ENCODE measurements around the gene CYP27A1.

The CYP27A1 gene

GRCh38 chr2:218812861-218813260, 30.9 kb downstream of the CYP27A1 start:
- no peak for DNase-seq

DNA sequence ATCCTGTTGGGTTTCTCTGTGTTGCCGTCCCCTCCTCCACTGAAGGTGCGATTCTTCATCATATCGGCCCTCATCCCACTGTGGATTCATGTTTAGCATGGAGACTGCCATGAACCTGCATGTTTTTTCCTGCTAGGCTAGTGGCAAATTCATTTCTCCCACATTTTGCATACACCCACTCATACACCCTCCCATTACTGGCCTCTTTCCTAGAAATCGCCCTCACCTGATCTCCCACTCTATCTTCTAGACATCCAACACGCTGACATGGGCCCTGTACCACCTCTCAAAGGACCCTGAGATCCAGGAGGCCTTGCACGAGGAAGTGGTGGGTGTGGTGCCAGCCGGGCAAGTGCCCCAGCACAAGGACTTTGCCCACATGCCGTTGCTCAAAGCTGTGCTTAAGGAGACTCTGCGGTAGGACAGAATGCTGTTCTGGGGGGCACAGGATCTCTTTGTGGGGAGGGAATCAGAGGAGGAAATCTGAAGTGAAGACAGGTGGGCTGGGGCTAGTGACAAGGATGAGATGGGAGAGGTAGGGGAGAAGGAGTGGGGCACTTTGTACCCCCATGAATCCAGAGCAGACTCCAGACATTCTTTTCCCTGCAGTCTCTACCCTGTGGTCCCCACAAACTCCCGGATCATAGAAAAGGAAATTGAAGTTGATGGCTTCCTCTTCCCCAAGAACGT, 32.0 kb downstream of the CYP27A1 start:
- no peak for DNase-seq

GRCh38 chr2:218814540-218815243, 32.7 kb downstream of the CYP27A1 start:
- no peak for DNase-seq

DNA sequence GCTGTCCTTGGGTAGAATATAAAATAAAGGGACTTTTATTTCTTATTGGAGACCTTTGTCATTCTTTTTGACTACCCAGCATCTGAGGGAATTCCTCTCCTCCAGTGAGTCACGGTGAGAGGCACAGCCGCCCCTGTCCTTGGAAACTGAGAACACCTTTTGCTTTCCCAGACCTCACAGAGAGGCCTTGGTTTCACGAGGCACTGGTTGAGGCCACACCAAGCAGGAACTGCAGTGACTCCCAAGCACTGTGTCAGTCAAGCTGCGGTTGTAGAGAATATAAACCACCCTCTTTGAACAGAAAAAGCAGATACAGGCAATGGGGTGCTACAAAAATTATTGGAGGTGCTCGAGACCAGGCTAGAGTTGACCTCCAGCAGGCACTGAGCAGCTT, 33.3 kb downstream of the CYP27A1 start:
- DNase-seq = no peak

- no peak for DNase-seq
These were observed 33.7 kb downstream of the CYP27A1 start for GRCh38 chr2:218815649-218816048.

GRCh38 chr2:218816561-218817011, 34.6 kb downstream of the CYP27A1 start:
- DNase-seq = no peak

DNA sequence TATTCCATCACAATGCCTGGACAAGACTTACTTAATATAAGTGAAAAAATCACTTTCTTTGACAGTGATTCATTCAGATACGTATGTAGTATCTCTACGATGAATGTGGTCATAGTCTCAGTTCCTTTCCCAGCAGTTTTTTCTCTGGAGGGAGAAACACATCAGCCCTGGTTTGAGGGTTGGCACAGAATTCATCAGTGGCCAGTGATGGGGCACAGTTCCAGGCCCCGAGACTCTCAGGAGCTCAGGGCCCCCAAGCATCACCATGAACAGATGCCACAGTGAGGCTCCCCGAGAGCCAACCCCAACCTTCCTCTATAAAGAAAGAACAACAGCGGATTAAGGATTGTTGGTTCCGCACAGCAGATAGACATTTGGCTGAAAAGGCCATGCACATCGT, 37.1 kb downstream of the CYP27A1 start:
- no peak for DNase-seq

DNA sequence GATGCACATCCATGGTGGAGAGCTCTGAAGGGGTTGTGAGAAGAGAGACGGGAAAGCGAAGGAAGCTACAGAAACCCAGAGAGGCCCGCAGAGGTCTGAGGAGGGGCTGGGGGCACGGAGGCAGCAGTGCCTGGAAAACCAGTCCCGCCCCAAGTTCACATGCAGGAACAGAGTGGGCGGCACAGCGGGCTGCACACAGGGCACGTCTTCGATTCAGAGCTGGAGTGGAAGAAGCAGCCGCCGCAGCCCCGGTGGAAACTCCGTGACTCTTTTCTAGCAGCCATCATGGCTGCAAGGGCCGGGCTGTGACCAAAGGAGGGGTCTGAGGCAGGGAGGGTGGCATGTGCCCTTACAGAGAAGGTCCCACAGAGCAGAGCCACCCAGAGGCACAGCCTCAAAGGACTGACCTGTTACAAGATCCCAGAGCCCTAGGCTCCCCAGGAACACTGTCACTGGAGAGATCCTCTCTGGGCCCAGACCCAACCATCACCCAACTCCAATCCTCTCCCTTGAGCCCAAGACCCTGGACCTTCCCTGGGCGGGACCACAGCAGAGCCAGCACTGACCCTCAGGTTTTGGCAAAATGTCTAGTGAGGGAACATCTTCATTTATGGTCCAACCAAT, 38.9 kb downstream of the CYP27A1 start:
- DNase-seq = no peak

DNA sequence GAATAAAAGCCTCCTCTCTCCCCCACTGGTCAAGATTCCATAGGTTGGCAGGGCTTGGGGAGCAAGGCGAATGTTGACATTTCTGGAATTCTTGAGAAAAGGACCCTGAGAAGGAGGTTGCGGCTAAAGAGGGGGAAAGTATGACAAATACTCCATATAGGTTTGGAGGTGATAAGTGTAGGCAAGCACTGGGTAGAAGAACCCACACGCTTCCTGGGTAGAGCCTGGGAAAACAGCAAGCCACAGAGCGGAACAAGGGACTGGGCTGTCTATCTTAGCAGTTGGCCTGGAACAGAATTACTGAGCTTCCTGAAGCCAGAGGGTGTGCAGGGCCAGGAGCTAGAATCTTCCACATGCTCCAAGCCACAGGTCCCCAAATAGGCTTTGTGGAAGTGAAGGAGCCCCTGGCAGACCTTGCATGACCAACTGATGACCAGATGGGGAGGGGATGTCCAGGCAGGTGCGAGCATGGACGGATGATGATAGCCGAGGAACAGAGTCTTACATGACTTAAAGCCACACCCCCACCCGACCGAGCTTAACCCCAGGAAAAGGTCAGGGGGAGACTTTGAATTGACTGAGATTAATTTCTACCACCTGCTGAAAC, 39.8 kb downstream of the CYP27A1 start:
- no peak for DNase-seq

DNA sequence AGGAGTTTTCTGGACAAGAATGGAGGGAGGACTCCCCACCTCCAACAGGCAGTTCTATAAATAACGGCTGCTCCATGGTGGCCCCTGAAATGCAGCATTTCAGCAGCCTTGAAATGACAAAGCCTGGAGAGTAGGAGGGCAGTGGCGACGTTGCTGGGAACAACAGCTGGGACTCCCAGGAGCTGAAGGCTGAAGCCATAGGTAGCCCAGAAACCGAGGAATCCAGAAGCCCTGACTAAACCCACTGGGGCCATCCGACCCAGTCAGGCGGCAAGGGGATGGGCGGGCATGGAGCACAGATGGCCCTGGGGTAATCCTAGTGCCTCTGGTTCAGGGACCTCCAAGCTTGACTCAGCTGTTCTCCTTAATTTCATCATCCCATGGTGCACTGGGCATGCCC, 40.7 kb downstream of the CYP27A1 start:
- no peak for DNase-seq

DNA sequence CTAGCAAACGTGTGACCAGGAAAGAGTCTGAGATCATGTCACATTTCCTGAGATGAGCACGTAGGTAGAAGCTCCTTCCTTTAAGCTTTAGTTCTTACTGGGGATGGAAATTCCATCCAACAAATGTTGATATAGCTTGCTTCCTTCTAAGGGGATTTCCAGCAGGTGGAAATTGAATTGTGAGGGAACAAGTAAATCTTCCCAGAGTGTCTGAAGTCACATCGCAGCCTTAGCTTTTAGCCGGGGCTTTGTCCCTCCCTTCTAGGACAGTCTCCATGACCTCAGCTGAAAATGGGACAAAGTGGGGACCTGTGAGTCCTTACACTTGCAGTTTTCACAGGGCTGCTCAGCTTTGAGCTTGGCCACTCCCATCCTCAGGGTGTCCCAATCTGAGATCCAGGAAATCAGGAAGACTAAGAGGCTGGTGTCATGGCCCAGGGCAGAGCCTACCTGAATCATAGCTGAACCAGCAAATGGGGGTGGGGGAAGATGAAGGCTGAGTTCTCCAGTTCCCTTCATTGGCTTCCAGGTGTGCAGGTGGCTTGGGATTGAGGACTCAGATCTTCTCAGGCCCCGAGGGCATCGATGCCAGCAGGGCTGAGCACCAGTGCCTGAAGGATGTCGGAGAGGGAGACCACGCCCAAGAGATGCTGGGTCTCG, 41.4 kb downstream of the CYP27A1 start:
- no peak for DNase-seq

- no peak for DNase-seq
These were observed 42.1 kb downstream of the CYP27A1 start for GRCh38 chr2:218824004-218824403.

- no peak for DNase-seq
These were observed 44.8 kb downstream of the CYP27A1 start for GRCh38 chr2:218826791-218827190.

- no peak for DNase-seq
These were observed 45.9 kb downstream of the CYP27A1 start for GRCh38 chr2:218827701-218828476.

DNA sequence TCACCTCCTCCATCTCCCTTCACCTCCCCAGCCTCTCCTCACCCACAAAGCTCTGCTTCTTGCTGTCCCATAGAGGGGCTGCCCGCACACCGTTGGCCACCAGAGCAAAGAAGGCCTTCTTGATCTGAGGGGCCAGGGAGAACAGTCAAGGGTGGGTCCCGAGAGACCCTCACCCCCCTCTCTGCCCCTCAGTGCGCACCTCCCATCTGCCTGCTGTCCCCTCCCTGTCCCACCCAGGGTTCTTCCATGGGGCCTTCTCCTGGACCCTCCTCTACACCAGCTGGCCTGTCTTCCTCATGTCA, 46.5 kb downstream of the CYP27A1 start:
- no peak for DNase-seq

DNA sequence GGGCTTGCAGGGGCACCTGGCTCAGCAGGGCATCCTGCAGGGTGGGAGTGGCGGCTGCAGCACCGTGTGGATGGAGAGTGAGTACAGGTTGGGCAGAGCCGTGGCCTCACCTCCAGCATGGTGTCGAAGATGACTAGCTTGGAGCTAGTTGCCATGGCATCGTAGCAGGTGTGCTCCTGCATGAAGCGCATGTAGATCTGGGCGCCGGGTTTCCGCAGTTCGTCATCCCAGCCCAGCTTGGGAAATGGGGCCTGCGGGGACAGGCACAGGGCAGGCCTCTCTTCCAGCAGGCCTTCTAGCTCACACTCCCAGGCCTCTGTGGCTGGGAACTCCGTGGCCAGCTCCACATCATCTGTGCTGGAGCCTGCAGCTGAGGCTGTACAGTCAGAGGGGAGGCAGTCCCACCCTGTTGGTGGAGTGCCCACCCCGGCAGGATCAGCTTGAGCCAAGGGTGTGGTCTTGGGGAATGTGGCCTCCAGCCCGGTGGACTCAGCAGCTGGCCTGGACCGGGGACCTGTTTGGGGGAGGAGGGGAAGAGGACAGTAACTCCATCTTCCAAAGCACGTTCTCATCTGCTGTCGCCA, 48.0 kb downstream of the CYP27A1 start:
- no peak for DNase-seq

DNA sequence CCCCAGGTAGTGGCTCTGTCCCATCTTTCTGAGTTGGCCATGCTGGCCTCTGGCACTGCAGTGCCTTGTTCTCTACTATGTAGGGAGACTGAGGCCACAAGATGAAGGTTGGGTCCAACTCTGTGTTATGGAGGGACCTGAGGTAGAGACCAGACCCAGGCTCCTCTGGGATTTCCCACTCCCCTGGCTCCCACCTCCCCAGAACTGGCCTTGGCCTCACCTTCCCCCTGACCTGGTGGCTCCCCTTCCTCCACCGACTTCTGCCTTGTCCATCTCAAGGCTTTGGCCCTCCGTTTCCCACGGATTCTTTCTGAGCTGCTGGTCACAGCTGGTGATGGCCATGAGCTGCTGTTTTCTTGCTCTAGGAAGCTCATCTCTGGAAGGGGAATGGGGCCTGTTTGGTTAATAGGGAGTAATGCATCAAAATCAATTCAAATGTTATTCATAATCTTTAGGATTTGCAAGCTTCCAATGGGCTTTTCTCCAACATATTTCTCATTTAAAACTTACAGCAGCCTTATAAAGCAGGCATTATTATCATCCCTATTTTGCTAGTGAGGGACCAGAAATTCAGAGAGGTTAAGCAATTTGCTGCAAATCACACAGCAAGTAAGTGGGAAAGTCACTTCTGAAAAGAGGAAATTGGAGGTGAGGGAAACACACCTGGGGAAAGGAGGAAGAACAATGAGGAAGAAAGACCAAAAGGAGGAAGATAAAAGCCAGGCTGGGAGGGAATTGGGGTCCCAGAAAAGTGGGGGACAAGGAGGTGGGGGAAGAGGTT, 48.8 kb downstream of the CYP27A1 start:
- DNase-seq = no peak

DNA sequence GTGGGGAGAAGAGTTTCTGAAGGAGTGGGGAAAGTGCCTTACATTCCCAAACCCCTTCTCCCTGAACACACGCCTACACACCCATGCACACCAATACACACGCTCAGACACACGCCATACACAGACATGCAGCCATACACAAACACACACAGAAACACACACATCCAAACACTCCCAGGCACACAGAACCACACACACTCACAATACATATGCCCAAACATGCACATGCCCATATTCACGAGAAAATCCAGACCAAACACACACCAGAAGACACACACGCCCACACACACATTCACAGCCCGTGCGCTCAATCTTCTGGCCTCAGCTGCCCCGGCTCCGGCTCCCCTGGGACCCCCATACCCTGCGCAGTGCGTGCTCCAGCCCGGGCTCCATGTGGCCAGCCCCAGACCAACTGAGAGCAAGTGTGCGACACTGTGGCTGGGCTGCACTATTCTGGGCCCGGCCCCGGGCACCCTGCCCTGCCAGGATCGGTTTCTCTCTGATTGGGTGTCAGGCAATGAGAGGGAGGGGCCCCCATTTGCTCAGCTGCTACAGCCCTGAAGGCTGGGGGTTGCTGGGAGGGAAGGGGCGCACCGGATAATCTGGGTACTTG, 49.5 kb downstream of the CYP27A1 start, which contains the start of gene PRKAG3:
Gene PRKAG3, minus strand, starts transcription at position 426 of the 613 bp plus-strand sequence.
- DNase-seq = no peak

DNA sequence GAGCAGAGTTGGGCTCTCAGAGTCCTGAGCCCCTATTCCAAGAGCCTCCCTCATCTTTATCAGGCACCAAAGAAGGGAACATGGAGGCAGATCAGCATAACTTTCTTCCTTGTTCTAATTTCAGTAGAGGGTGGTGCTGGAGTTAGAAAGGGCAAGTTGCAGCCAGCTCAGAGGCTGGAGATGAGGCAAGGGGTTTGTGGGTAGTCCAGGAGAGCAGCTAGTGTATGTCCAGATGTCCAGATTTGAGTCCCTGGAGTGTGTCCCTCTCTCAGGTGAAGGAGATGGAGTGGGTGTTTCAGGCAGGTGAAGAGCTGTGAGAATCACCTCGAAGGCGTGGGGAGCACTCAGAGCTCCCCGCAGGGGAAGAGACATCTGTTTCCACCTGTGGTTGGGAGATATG, 50.1 kb downstream of the CYP27A1 start:
- DNase-seq = no peak

DNA sequence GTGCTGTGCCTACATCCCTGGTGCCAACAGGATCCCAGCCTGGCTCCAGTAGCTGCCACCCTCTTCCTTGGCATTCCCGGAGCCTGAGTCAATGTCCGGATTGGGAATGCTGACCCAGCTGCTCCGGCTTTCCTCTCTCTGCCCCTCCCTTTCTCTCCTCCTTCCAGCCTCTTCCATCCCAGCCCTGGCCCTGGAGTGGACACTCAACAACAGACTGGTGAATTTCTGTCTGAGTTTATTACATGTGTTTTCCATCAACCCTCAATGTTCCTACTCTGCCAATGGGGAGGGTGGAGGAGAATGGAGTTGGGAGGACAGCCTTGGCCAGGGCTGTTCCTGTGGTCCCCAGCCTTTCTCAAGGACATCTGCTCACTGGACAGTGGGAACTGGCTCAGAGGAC, 50.6 kb downstream of the CYP27A1 start:
- no peak for DNase-seq
